Trophoblast cell (in vitro differentiated cells and primary cell): ENCODE data around the gene TMEM38A. TPM values are rescaled to one million over a fixed set of nuclear protein-coding genes. Genes with fewer than 3 reads are reported as not detected.

Experiments used
- DNase-seq, 2 donors: peaks; one replicate each; pipeline ENCODE4 v3.0.0-alpha.2; 2016
- H2AFZ ChIP-seq: 2 replicates; pipeline ENCODE4 v1.6.1; 2013; ENCODE audit warnings: low read length, moderate library complexity, mild to moderate bottlenecking; ENCODE audit not compliant: insufficient read depth, poor library complexity
- H2AK5ac ChIP-seq: 2 replicates; pipeline ENCODE4 v1.6.1; 2013; ENCODE audit warnings: mild to moderate bottlenecking, low read length
- H2BK120ac ChIP-seq: 2 replicates; pipeline ENCODE4 v1.6.1; 2013; ENCODE audit warnings: low read length, mild to moderate bottlenecking, moderate library complexity; ENCODE audit not compliant: insufficient read depth, poor library complexity
- H2BK12ac ChIP-seq: 2 replicates; pipeline ENCODE4 v1.6.1; 2013; ENCODE audit warnings: mild to moderate bottlenecking, low read length, moderate library complexity
- H2BK5ac ChIP-seq: 2 replicates; pipeline ENCODE4 v1.6.1; 2013; ENCODE audit warnings: low read length, low read depth, moderate library complexity, mild to moderate bottlenecking; ENCODE audit not compliant: poor library complexity
- H3K14ac ChIP-seq: 2 replicates; pipeline ENCODE4 v1.6.1; 2013; ENCODE audit warnings: mild to moderate bottlenecking, low read length
- H3K18ac ChIP-seq: 2 replicates; pipeline ENCODE4 v1.6.1; 2013; ENCODE audit warnings: mild to moderate bottlenecking, low read length
- H3K23ac ChIP-seq: 2 replicates; pipeline ENCODE4 v1.6.1; 2013; ENCODE audit warnings: low read length
- H3K27ac ChIP-seq: 2 replicates; pipeline ENCODE4 v1.5.1; 2013; ENCODE audit warnings: low read depth, mild to moderate bottlenecking, inconsistent platforms, low read length, moderate library complexity
- H3K27me3 ChIP-seq: 2 replicates; pipeline ENCODE4 v1.6.1; 2013; ENCODE audit warnings: inconsistent platforms, mild to moderate bottlenecking, low read length, moderate library complexity; ENCODE audit not compliant: insufficient read depth
- H3K36me3 ChIP-seq, 2 experiments: 1 replicate in 1 of 2; 2 replicates in 1 of 2; pipeline ENCODE4 v1.6.1; 2013; ENCODE audit warnings: low read length in 2 of 2, mild to moderate bottlenecking in 2 of 2, moderate library complexity in 1 of 2; ENCODE audit not compliant: insufficient read depth in 2 of 2, control insufficient read depth in 1 of 2
- H3K4ac ChIP-seq: 2 replicates; pipeline ENCODE4 v1.6.1; 2013; ENCODE audit warnings: low read depth, mild to moderate bottlenecking, low read length, moderate library complexity
- H3K4me1 ChIP-seq, 2 experiments: 1 replicate in 1 of 2; 2 replicates in 1 of 2; pipeline ENCODE4 v1.6.1; 2013; ENCODE audit warnings: low read length in 2 of 2, mild to moderate bottlenecking in 2 of 2, moderate library complexity in 1 of 2; ENCODE audit not compliant: insufficient read depth in 2 of 2, control insufficient read depth in 1 of 2
- H3K4me2 ChIP-seq: 2 replicates; pipeline ENCODE4 v1.6.1; 2013; ENCODE audit warnings: inconsistent platforms, mild to moderate bottlenecking, low read length, moderate library complexity
- H3K4me3 ChIP-seq: 2 replicates; pipeline ENCODE4 v1.5.1; 2013; ENCODE audit warnings: mild to moderate bottlenecking, low read depth, low read length, inconsistent platforms
- H3K79me1 ChIP-seq: one replicate; pipeline ENCODE4 v1.6.1; 2013; ENCODE audit warnings: low read length
- H3K79me2 ChIP-seq: 2 replicates; pipeline ENCODE4 v1.6.1; 2013; ENCODE audit warnings: low read length, mild to moderate bottlenecking; ENCODE audit not compliant: control insufficient read depth, insufficient read depth, poor library complexity
- H3K9ac ChIP-seq: 2 replicates; pipeline ENCODE4 v1.6.1; 2013; ENCODE audit warnings: mild to moderate bottlenecking, low read length
- H3K9me3 ChIP-seq: 2 replicates; pipeline ENCODE4 v1.6.1; 2013; ENCODE audit warnings: low read depth, mild to moderate bottlenecking, control low read depth, inconsistent platforms, low read length; ENCODE audit not compliant: insufficient read depth
- H4K12ac ChIP-seq: 2 replicates; pipeline ENCODE4 v1.6.1; 2013; ENCODE audit warnings: low read depth, mild to moderate bottlenecking, low read length, moderate library complexity
- H4K8ac ChIP-seq: 2 replicates; pipeline ENCODE4 v1.6.1; 2013; ENCODE audit warnings: low read depth, mild to moderate bottlenecking, low read length, moderate library complexity
- H4K91ac ChIP-seq: one replicate; pipeline ENCODE4 v1.6.1; 2013; ENCODE audit warnings: low read depth, mild to moderate bottlenecking, low read length, moderate library complexity
- WGBS: extraction: QIAGEN DNeasy Blood & Tissue Kit; methylation state at CpG from one replicate; pipeline ENCODE4 v1.1.7; 2013; ENCODE audit warnings: missing lambda C conversion rate; ENCODE audit not compliant: insufficient read length, insufficient coverage; ENCODE audit errors: extremely low coverage; 5-methylcytosine and 5-hydroxymethylcytosine counted together
- polyA plus RNA-seq: library from polyadenylated mRNA; stranded (reverse); fragments of 200-250 nt; gene quantifications from 2 replicates; pipeline ENCODE4 v1.2.3, GENCODE V29; 2013

TMEM38A gene
- 1.4 and 1.6 TPM in 2 replicates for polyA plus RNA-seq

GRCh38 chr19:16660763-16661479 is at the start of gene TMEM38A:
TSS of gene TMEM38A (plus strand) at chr19:16661139. CDS start at chr19:16661218, 79 bp downstream.
- peak in 1 of 2 donors; percentile 36 for DNase-seq
- H4K12ac ChIP-seq = peak within 1 kb of the TSS; percentile 97
- peaks cover 13% of the 10 kb centered on the region for H3K79me1 ChIP-seq
- peak within 1 kb of the TSS; percentile 99 for H4K8ac ChIP-seq
- peak within 1 kb of the TSS; percentile 91 for H3K14ac ChIP-seq
- peak within 1 kb of the TSS; percentile 65 for H2BK5ac ChIP-seq
- peaks cover 5% of the 10 kb centered on the region for H3K27me3 ChIP-seq
- peak within 1 kb of the TSS; percentile 62 for H2BK12ac ChIP-seq
- H3K9me3 ChIP-seq = peaks cover 3% of the 10 kb centered on the region
- peaks cover 15 to 19% of the 10 kb centered on the region in 2 experiments for H3K4me1 ChIP-seq
- H2AK5ac ChIP-seq = peak within 1 kb of the TSS; percentile 81
- peak within 1 kb of the TSS; percentile 84 for H3K18ac ChIP-seq
- H3K4me3 ChIP-seq = peak within 1 kb of the TSS; percentile 89
- peak within 1 kb of the TSS; percentile 96 for H2AFZ ChIP-seq
- peak within 1 kb of the TSS; percentile 90 for H3K4me2 ChIP-seq
- H3K36me3 ChIP-seq = peaks cover 19 to 21% of the 10 kb centered on the region in 2 experiments
- peak within 1 kb of the TSS; percentile 84 for H3K27ac ChIP-seq
- peaks cover 12% of the 10 kb centered on the region for H3K79me2 ChIP-seq
- no peak within 1 kb of the TSS for H3K23ac ChIP-seq
- peak within 1 kb of the TSS; percentile 94 for H4K91ac ChIP-seq
- peak within 1 kb of the TSS; percentile 53 for H2BK120ac ChIP-seq
- peak within 1 kb of the TSS; percentile 53 for H3K4ac ChIP-seq
- H3K9ac ChIP-seq = peak within 1 kb of the TSS; percentile 35
- WGBS = no CpG with 5 or more reads among the region's 76 CpGs

- no peak overlapping the region for H2AK5ac ChIP-seq
- peaks cover 10 to 12% of the 10 kb centered on the region in 2 experiments for H3K4me1 ChIP-seq
- peak in 1 of 2 donors; percentile 60 for DNase-seq
- no peak overlapping the region for H3K4me2 ChIP-seq
- H4K8ac ChIP-seq = no peak overlapping the region
- no peaks in the 10 kb centered on the region for H3K27me3 ChIP-seq
- no peak overlapping the region for H2AFZ ChIP-seq
- H3K79me2 ChIP-seq = peaks cover 20% of the 10 kb centered on the region
- H4K12ac ChIP-seq = no peak overlapping the region
- no peak overlapping the region for H3K14ac ChIP-seq
- H3K18ac ChIP-seq = no peak overlapping the region
- H4K91ac ChIP-seq = no peak overlapping the region
- H2BK120ac ChIP-seq = no peak overlapping the region
- no peaks in the 10 kb centered on the region for H3K9me3 ChIP-seq
- no peak overlapping the region for H3K4me3 ChIP-seq
- H2BK5ac ChIP-seq = no peak overlapping the region
- H3K9ac ChIP-seq = no peak overlapping the region
- H3K27ac ChIP-seq = no peak overlapping the region
- H2BK12ac ChIP-seq = no peak overlapping the region
- H3K36me3 ChIP-seq = peaks cover 0 to 4% of the 10 kb centered on the region in 2 experiments
- H3K4ac ChIP-seq = peak overlapping the region; percentile 30
- no peak overlapping the region for H3K23ac ChIP-seq
- WGBS = no CpG with 5 or more reads among the region's 3 CpGs
- H3K79me1 ChIP-seq = peaks cover 3% of the 10 kb centered on the region
Measured at GRCh38 chr19:16612636-16613035, 48.3 kb upstream of the TMEM38A start.

- Histone ChIP-seq H4K12ac (no peak overlapping the region), H4K91ac (no peak overlapping the region), H3K4me2 (no peak overlapping the region), H3K36me3 (peaks cover 0 to 3% of the 10 kb centered on the region in 2 experiments), H3K9ac (no peak overlapping the region), H3K4me3 (no peak overlapping the region), H3K18ac (no peak overlapping the region), H3K4me1 (peaks cover 10 to 12% of the 10 kb centered on the region in 2 experiments), H2BK12ac (no peak overlapping the region), H3K14ac (no peak overlapping the region), H2BK120ac (no peak overlapping the region), H3K4ac (peak overlapping the region; percentile 88), H2AFZ (no peak overlapping the region), H3K27ac (no peak overlapping the region), H3K23ac (no peak overlapping the region), H3K79me1 (peaks cover 3% of the 10 kb centered on the region), H2AK5ac (no peak overlapping the region), H3K79me2 (peaks cover 27% of the 10 kb centered on the region), H2BK5ac (no peak overlapping the region), H4K8ac (no peak overlapping the region), H3K9me3 (no peaks in the 10 kb centered on the region), H3K27me3 (no peaks in the 10 kb centered on the region)
- WGBS = no CpG with 5 or more reads among the region's 2 CpGs
- DNase-seq = peak; percentile 50 to 59
Measured at GRCh38 chr19:16613841-16614240, 47.1 kb upstream of the TMEM38A start.

GRCh38 chr19:16614941-16615340 is 46.0 kb upstream of the TMEM38A start:
- no CpG with 5 or more reads among the region's 2 CpGs for WGBS
- Histone ChIP-seq H3K14ac (no peak overlapping the region), H4K91ac (no peak overlapping the region), H2AFZ (no peak overlapping the region), H3K9me3 (no peaks in the 10 kb centered on the region), H3K4me3 (no peak overlapping the region), H3K4me2 (peak overlapping the region; percentile 7), H2BK120ac (no peak overlapping the region), H4K8ac (no peak overlapping the region), H3K79me1 (peaks cover 3% of the 10 kb centered on the region), H3K79me2 (peaks cover 35% of the 10 kb centered on the region), H4K12ac (no peak overlapping the region), H2AK5ac (no peak overlapping the region), H2BK5ac (no peak overlapping the region), H3K27me3 (no peaks in the 10 kb centered on the region), H3K9ac (no peak overlapping the region), H3K27ac (peak overlapping the region; percentile 67), H3K23ac (no peak overlapping the region), H3K4me1 (peaks cover 10 to 12% of the 10 kb centered on the region in 2 experiments), H3K4ac (peak overlapping the region; percentile 68), H2BK12ac (no peak overlapping the region), H3K36me3 (peaks cover 0 to 3% of the 10 kb centered on the region in 2 experiments), H3K18ac (peak overlapping the region; percentile 46)
- DNase-seq = peak; percentile 88
